Keratinocyte (primary cell): Measurements from ENCODE around the gene ZNF358.

Experiments used
- EZH2 ChIP-seq: IDR thresholded peaks from one replicate; pipeline ENCODE4 v1.6.1; 2012; ENCODE audit warnings: inconsistent platforms, mild to moderate bottlenecking, low read length, moderate library complexity
- TF ChIP-seq, protein P1 (sequence below), 3 experiments: IDR thresholded peaks in 1 of 3; conservative IDR thresholded peaks in 1 of 3; optimal IDR thresholded peaks in 1 of 3; 2 replicates in 2 of 3; 3 replicates in 1 of 3; pipeline versions ENCODE3 to v1.5.1; 2011; ENCODE audit warnings: low read length in 3 of 3, mild to moderate bottlenecking in 3 of 3, moderate library complexity in 2 of 3, control low read depth in 1 of 3, inconsistent platforms in 1 of 3; ENCODE audit not compliant: insufficient read depth in 2 of 3; ENCODE audit errors: extremely low read depth in 1 of 3

- TF ChIP-seq, protein P1, sequence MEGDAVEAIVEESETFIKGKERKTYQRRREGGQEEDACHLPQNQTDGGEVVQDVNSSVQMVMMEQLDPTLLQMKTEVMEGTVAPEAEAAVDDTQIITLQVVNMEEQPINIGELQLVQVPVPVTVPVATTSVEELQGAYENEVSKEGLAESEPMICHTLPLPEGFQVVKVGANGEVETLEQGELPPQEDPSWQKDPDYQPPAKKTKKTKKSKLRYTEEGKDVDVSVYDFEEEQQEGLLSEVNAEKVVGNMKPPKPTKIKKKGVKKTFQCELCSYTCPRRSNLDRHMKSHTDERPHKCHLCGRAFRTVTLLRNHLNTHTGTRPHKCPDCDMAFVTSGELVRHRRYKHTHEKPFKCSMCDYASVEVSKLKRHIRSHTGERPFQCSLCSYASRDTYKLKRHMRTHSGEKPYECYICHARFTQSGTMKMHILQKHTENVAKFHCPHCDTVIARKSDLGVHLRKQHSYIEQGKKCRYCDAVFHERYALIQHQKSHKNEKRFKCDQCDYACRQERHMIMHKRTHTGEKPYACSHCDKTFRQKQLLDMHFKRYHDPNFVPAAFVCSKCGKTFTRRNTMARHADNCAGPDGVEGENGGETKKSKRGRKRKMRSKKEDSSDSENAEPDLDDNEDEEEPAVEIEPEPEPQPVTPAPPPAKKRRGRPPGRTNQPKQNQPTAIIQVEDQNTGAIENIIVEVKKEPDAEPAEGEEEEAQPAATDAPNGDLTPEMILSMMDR (optimal IDR thresholded peaks at IDR 0.05 in 1 of 3, IDR thresholded peaks at IDR 0.05 in 1 of 3, conservative IDR thresholded peaks at IDR 0.05 in 1 of 3; ENCODE audit: extremely low read depth in 1 of 3, insufficient read depth in 2 of 3, low read length in 3 of 3) = no peak
- no peak for TF ChIP-seq EZH2
Measured at GRCh38 chr19:7489609-7490044, 26.3 kb upstream of the ZNF358 start.
